Cardiac fibroblast (primary cell): ENCODE results near the gene GFRA4.

Experiments used
- DNase-seq, 2 donors: peaks; one replicate each; pipeline versions ENCODE4 v3.0.0 to v3.0.0-alpha.2; 2010; ENCODE audit warnings: low read depth in 2 of 2
- H3K4me3 ChIP-seq, 2 donors: replicated peaks in 1 of 2; 1 replicate in 1 of 2; 2 replicates in 1 of 2; pipeline ENCODE4 v1.5.1; 2011; ENCODE audit warnings: low read depth in 2 of 2, low read length in 2 of 2, mild to moderate bottlenecking in 2 of 2, moderate library complexity in 1 of 2
- TF ChIP-seq, protein P1 (sequence below): IDR thresholded peaks from one replicate; pipeline ENCODE4 v1.5.1; 2011; ENCODE audit warnings: low read depth, mild to moderate bottlenecking, low read length, inconsistent platforms

The GFRA4 gene

DNA sequence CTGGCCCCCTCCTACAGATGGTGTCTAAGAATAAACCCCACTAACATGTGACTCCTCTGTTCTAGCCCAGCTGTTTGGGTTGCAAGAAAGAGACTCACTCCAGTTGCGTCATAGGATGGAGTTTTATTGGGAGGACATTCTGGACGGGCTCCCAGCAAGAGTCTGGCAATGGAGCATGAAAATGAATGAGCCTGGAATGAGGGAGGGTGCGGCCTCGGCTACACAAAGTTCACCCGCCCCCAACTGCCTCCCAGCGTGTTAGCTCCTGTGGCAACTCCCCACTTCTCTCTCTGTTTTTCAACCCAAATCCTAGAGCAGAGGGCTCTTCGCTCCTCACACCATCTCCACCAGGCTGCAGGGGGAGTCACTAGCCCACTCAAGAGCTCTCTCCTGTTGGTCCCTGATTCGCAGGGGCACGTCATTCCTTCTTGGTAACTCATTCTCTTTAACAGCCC is 23.7 kb upstream of the GFRA4 start:
- peak; percentile 93 to 94 for DNase-seq
- H3K4me3 ChIP-seq: peak overlapping the region in 1 of 2 donors; percentile 8
- TF ChIP-seq, protein P1, sequence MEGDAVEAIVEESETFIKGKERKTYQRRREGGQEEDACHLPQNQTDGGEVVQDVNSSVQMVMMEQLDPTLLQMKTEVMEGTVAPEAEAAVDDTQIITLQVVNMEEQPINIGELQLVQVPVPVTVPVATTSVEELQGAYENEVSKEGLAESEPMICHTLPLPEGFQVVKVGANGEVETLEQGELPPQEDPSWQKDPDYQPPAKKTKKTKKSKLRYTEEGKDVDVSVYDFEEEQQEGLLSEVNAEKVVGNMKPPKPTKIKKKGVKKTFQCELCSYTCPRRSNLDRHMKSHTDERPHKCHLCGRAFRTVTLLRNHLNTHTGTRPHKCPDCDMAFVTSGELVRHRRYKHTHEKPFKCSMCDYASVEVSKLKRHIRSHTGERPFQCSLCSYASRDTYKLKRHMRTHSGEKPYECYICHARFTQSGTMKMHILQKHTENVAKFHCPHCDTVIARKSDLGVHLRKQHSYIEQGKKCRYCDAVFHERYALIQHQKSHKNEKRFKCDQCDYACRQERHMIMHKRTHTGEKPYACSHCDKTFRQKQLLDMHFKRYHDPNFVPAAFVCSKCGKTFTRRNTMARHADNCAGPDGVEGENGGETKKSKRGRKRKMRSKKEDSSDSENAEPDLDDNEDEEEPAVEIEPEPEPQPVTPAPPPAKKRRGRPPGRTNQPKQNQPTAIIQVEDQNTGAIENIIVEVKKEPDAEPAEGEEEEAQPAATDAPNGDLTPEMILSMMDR: no peak

DNA sequence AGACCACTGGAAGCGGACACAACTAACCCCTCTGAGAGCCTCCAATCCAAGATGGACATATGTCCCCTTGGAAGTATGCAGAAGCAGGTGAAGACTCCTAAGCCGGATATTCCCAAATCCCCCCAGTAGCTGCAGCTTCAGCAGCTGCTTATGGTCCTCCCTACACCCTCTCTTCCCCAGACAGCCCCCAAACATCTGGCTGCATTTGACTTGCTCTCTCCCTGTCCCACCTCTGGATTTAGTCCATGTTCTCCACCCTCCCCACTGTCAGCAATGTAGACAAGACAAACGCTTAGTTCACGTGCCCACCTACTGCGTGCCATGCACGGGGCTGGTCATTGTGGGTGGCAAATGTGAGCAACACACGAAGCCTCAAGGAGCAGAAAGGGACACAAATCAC is 23.2 kb upstream of the GFRA4 start:
- TF ChIP-seq, protein P1: no peak
- DNase-seq: no peak

DNA sequence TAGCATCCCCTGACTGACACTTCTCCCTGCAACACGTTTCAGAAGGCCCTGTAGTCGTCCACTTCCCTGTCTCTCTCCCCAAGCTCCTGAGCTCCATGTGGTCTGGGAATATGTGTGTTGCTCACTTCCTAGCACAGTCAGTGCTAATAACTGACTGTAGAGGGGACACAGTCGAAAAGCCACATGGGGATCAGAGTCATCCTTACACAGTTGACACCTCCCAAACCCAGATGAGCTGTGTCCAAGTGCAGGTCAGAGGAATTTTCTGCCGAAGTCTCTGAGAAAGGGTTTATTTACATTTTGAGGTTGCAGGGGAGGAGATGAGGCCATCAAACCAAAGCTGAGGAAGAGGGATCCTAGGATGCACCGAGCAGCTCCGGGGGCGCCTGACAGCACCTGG is 22.1 kb upstream of the GFRA4 start:
- H3K4me3 ChIP-seq: no peak overlapping the region
- no peak for DNase-seq
- TF ChIP-seq, protein P1: no peak

More for the DNA sequence above, 23.2 kb upstream of the GFRA4 start:
- H3K4me3 ChIP-seq: no peak overlapping the region

DNA sequence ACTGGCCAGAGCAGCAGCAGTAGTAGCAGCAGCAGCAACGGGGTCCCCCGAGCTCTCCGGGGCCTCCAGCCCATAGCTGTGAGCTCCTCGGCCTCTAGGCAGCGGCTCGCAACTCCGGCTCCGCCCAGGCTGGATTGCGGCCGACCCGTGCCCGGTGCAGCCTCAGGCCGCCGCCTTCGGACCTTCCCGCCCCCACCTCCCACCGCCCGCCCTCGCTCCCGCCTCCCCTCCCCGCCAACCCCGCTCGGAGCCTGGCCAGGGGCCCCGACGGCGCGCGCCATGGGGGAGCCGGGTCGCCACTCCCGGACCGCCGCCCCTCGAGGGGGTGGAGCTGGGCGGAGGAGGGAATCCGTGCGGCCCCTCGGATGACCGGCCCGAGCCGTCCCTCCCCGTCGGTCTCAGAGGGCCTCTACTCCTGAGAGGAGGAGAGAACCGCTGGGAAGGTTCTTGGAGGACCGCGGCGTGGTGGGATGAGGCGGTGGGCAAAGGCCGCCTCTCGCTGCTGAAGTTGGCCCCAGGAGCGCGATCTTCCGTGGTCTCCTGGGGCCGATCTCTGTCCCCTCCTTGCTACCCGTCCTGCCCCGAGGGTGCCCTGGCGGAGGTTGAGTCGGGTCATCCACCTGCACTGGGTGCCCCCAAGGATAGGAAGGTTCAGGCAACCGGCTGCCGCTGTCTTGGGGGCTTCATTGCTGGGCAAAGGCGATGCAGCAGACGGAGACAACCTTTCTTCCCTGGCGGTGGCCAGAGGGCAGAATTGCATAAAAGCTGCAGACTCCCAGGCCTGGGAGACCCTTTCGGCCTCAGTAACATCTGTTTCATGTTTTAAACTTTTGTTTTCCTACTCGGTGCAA is 19.0 kb upstream of the GFRA4 start, which contains the start of gene ADAM33:
TSS of gene ADAM33 (minus strand) at position 80 of the 851 bp plus-strand sequence. CDS start at position 74, 6 bp downstream.
- H3K4me3 ChIP-seq: peak within 1 kb of the TSS; percentile 49 to 60
- DNase-seq: peak in 1 of 2 donors; percentile 59
- TF ChIP-seq, protein P1: no peak

DNA sequence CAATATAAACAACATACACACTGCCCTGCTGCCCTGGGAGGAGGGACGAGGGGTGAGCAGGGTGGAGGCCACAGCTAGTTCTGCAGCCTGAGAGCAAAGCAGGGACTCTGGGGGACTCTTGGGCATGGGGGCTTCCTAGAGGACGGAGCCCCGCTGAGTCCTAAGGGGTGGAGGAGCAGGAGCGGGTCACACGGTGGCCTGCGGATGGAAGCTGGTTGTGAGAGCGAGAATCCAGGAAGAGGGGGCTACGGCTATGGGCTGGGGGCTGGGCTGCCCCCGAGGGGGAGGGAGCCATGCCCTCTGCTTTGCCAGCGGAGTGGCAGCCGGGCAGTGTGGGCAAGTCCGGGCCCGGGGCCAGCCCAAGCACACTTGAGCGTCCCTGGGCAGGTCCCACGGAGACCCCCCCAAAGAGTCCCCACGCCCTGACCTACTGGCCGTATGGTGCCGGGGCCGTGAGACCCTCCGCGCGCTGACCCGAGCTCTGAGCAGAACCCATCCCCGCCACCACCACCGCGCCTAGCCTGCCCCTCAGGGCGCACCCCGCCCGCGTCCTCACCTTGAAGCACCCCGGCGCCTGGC is 18.2 kb upstream of the GFRA4 start:
- DNase-seq: no peak
- H3K4me3 ChIP-seq: peak overlapping the region; percentile 49 to 60
- TF ChIP-seq, protein P1: no peak

DNA sequence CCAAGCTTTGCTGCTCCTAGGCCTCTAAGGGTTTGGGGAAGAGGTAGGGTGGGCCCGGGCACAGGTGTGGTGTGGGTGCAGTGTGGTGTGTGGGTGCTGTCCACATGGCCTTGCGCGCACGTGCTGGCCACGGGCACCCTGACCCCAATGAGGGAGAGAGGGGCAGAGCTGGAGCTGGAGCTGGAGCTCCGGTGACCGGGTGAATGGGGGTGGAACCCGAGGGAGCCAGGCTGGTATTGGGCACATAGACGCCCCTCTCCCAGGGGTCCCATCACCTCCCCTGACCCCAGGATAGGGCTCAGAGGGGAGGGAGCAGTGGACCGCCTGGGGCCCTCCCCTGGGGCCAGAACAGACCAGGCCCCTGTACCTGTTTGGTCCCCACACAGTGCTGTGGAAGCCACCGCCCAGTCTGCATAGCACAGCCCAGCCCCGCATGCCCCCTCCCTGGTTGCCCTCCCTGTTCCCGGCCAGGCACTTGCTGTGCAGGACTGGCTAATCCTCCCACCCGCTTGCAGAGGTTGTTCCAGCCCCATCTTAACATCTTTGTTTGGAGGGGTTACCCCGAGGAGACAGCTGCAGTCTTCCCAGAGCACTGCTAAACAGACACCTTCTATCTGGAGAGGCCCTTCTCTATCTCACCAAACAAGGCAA is 17.6 kb upstream of the GFRA4 start:
- TF ChIP-seq, protein P1: no peak
- peak overlapping the region; percentile 49 to 60 for H3K4me3 ChIP-seq
- no peak for DNase-seq
